ENCODE data around the gene VSIR. TPM values are rescaled to one million over a fixed set of nuclear protein-coding genes. Genes with fewer than 3 reads are reported as not detected.

Gene VSIR
- total and polyA plus RNA-seq, 9 of the 15 experiments (the other 6 are each of a cell fraction or from before 2014, with no cell fraction given), result 0.14 to 20.5 (median 9.3) TPM

- Histone ChIP-seq H3K79me2 (ENCODE audit: control insufficient read depth, insufficient read depth, low read length) (no peaks in the 10 kb centered on the region), H3K9me1 (ENCODE audit: control insufficient read depth, insufficient read depth, low read length) (no peaks in the 10 kb centered on the region), H3K4me2 (ENCODE audit: insufficient read depth, low read length) (no peak overlapping the region), H3K27ac (ENCODE audit: extremely low read depth, low read depth, low read length) (no peak overlapping the region), H3K27me3 (ENCODE audit: control insufficient read depth in 2 of 2, insufficient read depth in 2 of 2, low read length in 2 of 2) (peaks cover 4 to 9% of the 10 kb centered on the region in 2 experiments; a peak in 2 of 5 replicates), H3K9me3 (replicated peaks; ENCODE audit: control insufficient read depth, insufficient read depth, low read depth, low read length) (no peaks in the 10 kb centered on the region), H2AFZ (ENCODE audit: low read depth, low read length) (no peak overlapping the region), H3K36me3 (ENCODE audit: control insufficient read depth, insufficient read depth, low read length) (no peaks in the 10 kb centered on the region), H4K20me1 (replicated peaks; ENCODE audit: control insufficient read depth, insufficient read depth, low read length) (no peaks in the 10 kb centered on the region), H3K4me3 (no peak overlapping the region), H3K4me1 (replicated peaks in 1 of 2; ENCODE audit: control insufficient read depth in 2 of 2, insufficient read depth in 2 of 2, low read length in 2 of 2) (peaks cover 32 to 60% of the 10 kb centered on the region in 2 experiments), H3K9ac (ENCODE audit: insufficient read depth in 1 of 2, low read depth in 2 of 2, low read length in 2 of 2) (no peak overlapping the region)
- WGBS (ENCODE audit: insufficient coverage, low coverage, missing lambda C conversion rate), result 72% methylated on average over 3 of the region's 3 CpGs
- ChIA-PET CTCF (ENCODE audit: low intra/inter-chr PET ratio) (no interaction called here), POLR2A (interaction anchor here (0.5 to 1.8 kb wide), 4 partner anchors 8 to 18 kb away, joined by 3 to 5 read pairs (median 4); partner anchors contain the start of gene VSIR)
- intact Hi-C loops (cut with micrococcal nuclease) (no loop called here), in situ Hi-C loops (cut with MboI) (no loop called here)
- no TSS peak for BruUV-seq (replicated peaks)
- DNase-seq (ENCODE audit: extremely low read depth in 1 of 4, low spot score in 3 of 4) (no peak), ATAC-seq (no peak), FAIRE-seq (no peak)
- TF ChIP-seq ESRRA (IDR thresholded peaks at IDR 0.05; ENCODE audit: borderline replicate concordance, low read depth) (peak; percentile 70), BRF1 (IDR thresholded peaks at IDR 0.05; ENCODE audit: borderline replicate concordance, extremely low read depth, insufficient read length) (no peak), RBM17 (IDR thresholded peaks at IDR 0.05; ENCODE audit: borderline replicate concordance, low read depth, low read length) (no peak), CEBPB (tag; IDR thresholded peaks at IDR 0.05) (peak; percentile 93), DIDO1 (tag; IDR thresholded peaks at IDR 0.05; ENCODE audit: low read depth) (no peak), SMARCA5 (IDR thresholded peaks at IDR 0.05) (peak; percentile 47; the same call in 1 of the 2 replicates), ADNP (tag; IDR thresholded peaks at IDR 0.05) (peak; percentile 90), HDAC2 (IDR thresholded peaks at IDR 0.05) (peak; percentile 61; the same call in 1 of the 2 replicates), RBM25 (IDR thresholded peaks at IDR 0.05; ENCODE audit: low read depth, low read length, severe bottlenecking) (peak; percentile 97), HNRNPUL1 (IDR thresholded peaks at IDR 0.05; ENCODE audit: low read length) (no peak), PATZ1 (CRISPR knock-in tag; IDR thresholded peaks at IDR 0.05; ENCODE audit: borderline replicate concordance) (peak; percentile 72; the same call in 1 of the 2 replicates), BRD4 (IDR thresholded peaks at IDR 0.05) (0 out of 2 replicates have a peak, but pooled peaks have one; percentile 3), BCOR (IDR thresholded peaks at IDR 0.05) (peak; percentile 92), KDM1A (IDR thresholded peaks at IDR 0.05) (peak; percentile 59 to 69; a peak in 3 of 4 replicates), CEBPG (CRISPR knock-in tag; IDR thresholded peaks at IDR 0.05) (no peak), CEBPG (tag; conservative IDR thresholded peaks at IDR 0.05 in 1 of 2, IDR thresholded peaks at IDR 0.05 in 1 of 2) (peak; percentile 85 to 87), CBX1 (IDR thresholded peaks at IDR 0.05; ENCODE audit: low read depth) (peak; percentile 80; the same call in 1 of the 2 replicates), RCOR1 (IDR thresholded peaks at IDR 0.05; ENCODE audit: borderline replicate concordance in 1 of 2, low read depth in 2 of 2, low read length in 2 of 2) (peak in 1 of 2 experiments; percentile 51; a peak in 1 of 4 replicates), CXXC5 (CRISPR knock-in tag; IDR thresholded peaks at IDR 0.05) (no peak)
These were observed 18.8 kb downstream of the VSIR start for GRCh38 chr10:71754562-71754961.
